Stimulated activated CD4-positive, alpha-beta T cell treated with anti-CD3 and anti-CD28 coated beads, TNF-alpha, amount 100 ng/mL, for 24 hours (primary cell): ENCODE results near the gene CCM2.

Source experiments
- DNase-seq, 3 experiments: peaks; one replicate each; pipeline ENCODE4 v3.0.0-alpha.2; 2020; ENCODE audit warnings: low read depth in 3 of 3

The CCM2 gene

DNA sequence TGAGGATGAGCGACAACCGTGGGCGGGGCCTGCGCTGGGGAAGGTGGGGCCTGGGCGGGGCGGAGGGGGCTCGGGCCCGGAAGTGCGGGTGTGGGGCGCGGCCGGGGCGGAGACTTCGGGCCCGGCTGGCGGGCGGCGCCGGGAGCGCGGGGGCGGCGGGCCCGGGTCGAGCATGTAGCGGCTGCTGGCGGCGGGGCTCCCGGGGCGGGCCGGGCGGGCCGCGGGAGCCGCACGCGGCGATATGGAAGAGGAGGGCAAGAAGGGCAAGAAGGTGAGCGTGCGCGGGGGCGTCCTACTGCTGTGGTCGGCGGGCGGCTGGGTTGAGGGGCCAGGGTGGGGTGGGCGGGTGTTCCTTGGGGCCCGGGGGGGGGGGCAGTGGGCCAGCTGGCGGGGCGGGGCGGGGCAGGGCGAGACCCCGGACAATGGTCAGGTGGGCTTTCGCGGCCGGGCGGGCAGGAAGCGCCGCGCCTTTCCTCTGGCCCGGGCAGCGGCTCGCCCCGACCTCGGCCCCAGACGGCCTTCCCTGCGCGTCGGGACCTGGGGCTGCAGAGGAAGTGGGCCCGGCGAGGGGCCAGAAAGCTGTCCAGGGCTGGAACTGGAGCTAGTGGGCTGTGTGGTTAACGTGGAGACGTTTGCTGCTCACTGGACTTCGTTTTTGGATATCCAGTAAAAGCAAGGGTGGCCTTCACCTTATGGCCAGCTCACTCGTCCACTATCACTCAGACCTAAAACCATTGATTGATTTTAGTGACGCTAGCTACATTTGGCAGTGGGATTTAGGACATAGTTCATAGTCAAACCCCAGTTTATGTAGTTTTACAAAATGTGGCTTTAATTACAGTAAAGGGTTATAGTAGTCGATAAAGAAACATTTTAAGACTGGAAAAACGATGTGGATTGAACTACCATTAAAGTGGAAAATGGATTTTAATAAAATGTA, at the start of gene CCM2:
TSS of gene CCM2 (plus strand) at position 109 of the 940 bp plus-strand sequence. CDS start at position 242, 133 bp downstream.
- no peak for DNase-seq

DNA sequence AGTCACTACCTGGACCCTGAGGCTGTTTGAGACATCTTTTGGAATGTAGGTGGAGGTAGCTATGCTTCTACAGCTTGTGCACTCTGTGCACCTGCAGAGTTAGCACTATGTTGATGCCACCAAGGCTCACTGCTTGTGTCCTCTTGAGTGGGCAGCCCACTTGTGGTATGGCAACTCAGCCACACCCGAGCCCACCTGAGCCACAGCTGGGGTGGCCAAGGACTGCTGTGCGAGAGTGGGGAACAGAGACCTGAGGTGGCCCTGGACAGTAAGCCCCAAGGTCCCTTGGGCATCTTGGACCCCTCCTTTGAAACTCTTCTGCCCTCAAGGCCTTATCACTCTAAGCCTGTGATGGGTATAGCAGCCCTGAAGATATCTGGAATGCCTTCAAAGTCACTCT, 46.8 kb upstream of the CCM2 start:
- no peak for DNase-seq

DNA sequence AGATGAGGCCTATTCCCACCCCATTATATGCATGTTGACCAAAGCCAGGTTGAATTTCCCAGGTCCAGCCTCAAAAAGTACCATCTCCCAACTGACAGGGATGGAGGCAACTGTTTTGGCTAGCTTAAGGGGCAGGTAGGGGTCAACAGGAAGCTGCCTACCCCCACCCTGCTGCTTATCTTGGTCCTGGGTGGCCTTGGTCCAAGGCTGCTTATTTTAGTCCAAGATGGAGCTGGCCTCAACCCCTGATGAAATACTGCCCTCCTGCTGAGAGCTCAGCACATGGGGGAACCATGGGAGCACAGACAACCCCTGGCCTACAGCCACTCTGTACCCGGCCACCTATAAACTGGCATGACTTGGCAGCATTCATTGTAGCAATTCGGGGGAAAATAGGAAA, 44.3 kb upstream of the CCM2 start:
- DNase-seq: no peak

DNA sequence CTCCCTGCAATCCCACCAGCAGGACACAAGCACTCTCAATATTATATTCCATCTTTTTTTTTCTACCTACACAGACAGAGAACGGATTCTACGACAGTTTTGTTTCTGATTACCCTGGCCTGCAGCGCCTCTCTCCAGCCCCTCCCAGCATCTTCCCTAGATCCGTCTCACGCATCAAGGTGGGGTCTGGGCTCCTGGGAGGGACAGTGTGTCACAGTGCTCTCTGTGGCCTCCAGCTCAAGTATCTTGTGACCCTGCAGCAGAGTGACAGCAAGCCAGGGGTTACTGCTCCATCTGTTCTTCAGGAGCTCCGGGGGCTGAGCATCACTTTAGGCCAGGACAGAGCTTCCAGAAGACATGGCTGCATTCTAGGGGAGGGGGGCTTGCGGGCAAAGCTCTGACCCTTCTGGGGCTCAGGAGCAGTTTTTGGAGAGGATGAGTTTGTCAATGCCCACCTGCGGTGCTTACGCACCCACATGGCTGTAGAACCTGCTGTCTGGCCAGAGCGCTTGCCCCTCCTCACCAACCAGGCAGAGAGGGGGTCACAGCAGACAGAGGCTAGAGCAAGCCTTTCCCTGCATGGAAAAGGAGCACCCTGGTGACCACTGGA, 43.7 kb upstream of the CCM2 start:
- no peak for DNase-seq

DNA sequence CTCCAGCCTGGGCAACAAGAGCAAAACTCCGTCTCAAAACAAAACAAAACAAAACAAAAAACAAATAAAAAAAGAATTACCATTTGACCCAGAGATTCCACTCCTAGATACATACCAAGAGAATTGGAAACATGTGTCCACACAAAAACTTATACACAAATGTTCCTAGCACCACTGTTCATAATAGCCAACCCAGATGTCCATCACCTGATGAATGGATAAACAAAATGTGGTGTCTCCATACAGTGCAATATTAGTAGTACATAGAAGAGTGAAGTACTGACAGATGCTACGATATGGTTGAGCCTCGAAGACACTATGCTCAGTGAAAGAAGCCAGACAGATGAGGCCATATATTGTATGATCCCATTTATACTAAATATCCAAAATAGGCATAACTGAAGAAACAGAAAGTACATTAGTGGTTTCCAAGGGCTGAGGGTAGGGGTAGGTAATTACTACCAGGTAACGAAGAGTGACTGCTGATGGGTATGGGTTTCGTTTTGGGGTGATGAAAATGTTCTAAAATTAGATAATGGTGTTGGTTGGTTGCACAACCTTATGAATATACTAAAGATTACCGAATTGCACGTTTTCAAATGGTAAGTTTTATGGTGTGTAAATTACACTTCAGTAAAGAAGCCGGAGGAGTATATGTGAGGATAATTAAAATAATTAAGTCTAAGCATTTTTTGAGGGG, 41.2 kb upstream of the CCM2 start:
- no peak for DNase-seq

DNA sequence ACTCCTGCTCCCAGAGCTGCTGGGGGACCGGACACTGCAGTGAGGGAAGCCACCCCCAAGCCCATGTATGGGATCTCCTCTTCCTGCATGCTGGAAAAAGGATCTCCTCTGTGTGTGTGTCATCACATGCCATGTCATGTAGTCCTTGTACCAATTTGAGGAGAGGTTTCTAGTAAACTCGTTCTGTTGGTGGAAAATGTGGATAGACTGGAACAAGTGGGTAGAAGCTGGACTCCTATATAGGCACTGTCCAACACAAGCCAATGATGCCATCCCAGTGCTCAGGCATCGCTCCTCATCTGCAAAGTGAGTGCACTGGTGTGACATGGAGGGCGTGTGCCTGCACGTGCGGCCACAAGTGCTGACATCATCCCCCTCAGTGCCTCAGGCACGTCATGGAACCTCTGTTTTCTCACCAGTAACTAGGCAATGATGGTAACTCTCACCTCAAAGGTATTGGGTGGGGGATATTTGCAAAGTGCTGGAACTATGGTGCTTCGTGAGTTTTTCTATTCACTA, 40.5 kb upstream of the CCM2 start:
- DNase-seq: no peak

DNA sequence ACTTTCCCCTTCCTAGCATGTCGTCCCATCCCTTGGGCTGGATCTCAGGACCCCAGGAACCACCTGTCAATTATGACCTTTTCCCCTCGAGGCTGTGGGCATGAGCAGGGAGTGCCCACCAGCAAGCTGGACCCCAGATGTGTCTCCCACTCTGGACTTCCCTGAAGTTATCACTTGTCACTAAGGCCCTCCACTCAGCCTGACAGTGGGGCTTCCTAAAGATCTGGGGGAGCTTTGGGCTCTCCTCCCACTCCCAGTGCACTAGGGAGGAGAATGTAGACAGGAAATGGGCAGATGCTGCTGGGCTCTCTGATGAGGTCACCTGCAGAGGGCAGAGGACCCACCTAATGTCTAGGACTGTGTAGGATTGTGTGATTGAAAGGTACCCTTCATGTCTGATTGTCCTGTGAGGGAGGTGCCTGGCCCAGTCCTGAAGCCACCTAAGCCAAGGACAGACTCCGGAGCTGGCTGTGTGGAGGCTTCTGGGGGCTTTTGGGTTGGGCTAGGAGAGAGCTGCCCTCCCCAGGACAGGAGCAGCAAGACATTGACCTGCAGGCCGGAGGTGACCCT, 39.9 kb upstream of the CCM2 start:
- no peak for DNase-seq

DNA sequence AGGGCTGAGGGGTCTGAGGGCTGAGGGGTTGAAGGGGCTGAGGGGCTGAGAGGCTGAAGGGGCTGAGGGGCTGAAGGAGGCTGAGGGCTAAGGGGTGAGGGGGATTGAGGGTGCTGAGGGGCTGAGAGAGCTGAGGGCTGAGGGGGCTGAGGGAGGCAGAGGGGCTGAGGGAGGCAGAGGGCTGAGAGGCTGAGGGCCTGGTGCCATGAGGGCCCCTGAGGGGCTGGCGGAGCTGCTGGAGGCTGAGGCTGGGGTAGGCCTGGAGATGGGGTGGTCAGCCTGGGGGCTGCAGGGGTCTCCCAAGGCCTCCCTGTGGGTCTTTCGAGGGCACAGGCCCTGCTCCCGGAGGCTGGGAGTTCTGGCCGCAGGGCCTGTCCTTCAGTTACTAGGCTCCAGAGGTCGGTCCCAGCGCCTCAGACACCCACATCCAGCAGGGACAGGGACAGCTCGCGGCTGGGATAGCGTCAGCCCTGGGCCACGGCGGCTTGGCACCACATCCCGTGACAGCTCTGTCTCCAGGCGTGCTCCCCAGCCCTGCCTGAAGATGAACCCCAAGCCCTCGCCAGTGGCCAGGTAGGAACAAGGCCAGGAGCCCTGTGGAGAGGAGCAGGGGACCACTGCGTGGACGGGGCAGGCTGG, 38.0 kb upstream of the CCM2 start:
- no peak for DNase-seq

DNA sequence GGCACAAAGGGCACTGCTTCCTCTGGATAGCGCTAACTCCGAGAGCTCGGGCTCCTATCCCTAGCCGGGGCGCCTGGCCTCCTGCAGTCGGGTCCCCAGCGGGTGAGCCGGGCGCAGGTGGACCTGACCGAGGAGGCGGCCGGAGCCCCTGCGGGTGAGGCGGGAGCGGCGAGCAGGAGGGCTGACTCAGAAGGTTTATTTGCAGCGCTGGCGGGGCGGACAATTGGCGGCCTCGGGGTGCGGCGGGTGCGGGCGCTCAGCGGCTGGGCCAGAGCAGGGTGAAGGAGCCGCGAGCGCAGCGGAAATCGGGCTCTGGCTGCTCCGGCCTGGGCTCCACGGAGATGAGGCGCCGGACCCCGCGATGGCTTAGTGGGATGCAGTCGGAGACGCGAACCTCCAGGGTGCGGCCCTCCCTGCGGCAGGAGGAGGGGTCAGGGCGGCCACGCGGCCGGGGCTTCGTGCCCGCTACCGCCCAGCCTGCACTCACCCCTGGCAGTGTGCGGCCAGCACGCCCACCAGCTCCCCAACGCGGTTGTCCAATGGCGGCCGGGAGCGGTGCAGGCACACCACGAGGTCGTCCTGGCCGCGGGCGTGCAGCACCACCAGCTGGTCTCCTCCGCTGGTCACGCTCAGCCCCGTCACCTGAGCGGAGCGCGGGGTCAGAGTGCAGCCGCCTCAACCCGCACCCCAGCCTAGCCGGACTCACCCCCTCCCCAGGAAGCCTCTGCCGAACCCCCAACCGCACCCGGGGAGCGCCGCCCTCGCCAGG, 37.3 kb upstream of the CCM2 start:
- DNase-seq: no peak

DNA sequence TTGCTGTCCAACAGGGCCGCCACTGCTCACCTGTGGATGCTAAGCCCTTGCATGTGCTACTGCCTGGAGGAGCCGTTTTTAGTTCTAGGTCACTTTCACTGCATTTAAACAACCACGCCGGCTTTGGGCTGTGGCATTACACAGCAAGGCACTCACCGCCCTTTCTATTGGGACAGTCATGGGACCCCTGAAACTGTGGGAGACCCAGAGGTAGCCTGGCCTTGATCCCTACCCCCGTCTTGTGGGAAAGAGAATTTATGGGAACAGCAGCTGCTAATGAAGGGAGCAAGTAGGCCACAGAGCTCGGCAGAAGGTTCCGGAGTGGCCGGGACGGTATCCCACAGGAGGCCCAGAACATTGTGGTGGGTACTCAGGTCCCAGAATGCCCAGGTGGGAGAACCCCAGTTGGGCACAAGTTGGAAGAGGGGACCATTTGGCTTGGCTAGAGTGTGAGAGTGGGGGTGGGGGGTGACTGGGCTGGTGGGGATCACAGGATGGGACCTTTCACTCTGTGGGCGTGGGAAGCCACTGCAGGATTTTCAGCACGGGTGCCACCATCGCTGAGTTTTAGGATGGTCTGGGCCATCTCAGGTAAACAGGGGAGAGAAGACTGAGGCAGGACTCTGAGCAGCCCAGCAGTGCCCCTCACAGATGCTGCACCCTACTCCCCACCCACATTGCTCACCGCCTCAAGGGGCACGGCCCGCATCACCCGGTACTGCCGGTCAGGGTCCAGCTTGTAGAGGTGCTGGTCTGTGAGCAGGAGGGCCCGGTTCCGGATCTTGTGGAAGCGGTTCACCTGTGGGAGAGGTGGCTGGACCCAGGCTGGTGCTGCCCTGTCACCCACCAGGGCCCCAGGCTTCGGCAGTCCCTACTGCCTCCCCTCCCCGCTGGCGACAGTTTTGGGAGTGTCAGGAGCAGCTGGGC, 36.4 kb upstream of the CCM2 start:
- no peak for DNase-seq

DNA sequence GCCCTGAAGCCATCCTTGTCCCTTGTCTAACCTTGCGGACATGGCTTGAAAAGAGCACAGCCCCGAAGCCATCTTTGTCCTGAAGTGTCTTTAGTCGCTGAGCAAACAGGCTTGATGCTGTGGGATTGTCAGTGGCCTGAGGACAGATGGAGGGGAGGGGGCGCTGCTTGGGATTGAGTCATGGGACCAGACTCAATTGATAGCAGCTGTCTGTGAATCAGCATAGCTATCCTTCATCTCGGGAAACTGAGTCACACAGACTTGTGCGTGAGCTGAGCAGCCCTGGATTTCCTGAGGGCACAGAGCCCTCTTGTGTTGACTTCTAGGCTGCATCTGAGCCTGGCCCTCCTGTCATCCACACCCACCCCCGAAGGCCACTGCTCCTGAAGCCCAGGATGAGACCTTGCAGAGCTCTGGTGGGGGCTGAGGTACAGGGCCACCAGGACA, 35.6 kb upstream of the CCM2 start:
- no peak for DNase-seq

DNA sequence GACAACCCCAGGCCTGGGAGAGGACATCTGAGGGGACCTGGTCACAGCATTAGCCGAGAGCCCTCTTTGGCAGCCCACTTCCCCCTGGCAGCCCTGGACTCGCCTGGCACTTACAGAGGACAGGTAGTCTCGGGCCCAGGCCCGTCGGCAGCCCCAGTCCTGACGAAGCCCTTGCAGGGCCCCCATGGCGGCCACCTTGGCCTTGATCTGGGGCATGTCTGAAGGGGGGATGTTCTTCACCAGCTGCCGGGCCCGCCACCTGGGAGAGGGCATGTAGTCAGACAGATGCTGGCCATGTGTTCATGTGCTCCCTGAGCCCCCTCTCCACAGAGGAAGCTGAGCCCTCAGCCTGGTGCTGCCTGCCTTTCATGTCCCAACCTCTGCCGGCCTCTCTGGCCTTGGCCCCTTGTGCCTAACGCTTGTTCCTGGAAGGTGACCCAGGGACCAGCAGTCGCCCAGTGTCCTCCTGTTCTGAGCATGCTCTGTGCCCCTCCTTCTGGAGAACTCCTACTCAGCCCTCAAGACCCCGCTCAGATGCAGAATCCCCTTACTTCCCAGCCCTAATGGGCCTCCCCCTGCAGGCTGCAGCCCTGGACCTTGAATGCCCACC, 35.1 kb upstream of the CCM2 start:
- DNase-seq: no peak

DNA sequence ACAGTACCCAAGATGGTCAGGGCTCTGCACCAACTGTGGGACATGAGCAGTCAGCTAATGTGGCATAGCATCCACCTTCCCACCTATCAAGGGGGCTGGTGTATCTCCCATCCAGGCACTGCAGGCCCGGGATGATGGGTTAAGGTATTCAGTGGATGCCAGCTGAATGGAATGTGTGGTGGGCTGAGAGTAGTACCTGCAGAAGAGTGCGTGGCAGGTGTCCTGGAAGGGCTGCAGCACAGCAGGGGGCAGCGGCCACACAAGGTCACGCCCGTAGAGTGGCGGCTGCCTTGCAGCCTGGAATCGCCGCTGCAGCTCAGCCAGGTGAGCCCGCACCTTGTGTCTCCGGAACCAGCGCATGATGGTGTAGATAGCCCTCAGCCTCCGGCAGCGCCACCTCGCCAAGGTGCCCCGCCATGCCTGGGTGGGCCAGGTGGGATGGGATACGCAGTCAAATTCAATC, 34.5 kb upstream of the CCM2 start:
- DNase-seq: no peak

DNA sequence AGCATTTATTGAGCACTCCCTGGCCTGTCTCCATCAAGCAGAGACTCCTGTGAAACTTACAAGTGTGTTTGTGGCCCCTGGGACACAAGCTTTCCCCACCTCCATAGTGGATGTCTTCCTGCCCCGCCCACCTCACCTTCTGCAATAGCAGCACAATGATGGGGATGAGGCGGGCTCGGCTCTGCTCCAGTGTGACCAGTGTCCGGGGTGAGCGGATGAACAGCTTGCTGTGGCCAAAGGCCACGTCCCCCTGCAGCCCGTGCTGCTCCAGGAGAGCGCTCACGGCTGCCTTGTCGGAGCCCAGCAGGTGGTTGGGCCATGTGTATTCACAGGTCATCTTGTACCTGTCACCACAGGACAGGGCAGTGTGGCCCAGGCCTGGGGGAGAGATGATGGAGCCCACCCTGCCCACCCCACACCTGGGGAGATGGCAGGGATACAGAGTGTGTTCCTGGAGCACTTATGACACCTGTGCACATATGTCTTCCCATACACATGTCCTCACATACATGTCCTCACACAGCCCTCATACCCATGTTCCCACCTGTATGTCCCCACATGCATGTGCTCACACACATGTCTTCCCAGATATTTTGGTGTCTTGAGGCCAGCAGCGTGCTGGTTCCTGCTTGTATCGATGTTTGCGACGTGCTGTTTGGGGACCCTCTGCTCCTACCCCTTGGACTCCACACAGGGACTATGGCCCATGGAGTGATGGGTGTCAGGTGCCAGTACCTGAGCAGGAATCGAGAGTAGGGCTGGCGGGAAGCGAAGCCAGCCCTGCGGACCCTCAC, 33.9 kb upstream of the CCM2 start:
- no peak for DNase-seq

DNA sequence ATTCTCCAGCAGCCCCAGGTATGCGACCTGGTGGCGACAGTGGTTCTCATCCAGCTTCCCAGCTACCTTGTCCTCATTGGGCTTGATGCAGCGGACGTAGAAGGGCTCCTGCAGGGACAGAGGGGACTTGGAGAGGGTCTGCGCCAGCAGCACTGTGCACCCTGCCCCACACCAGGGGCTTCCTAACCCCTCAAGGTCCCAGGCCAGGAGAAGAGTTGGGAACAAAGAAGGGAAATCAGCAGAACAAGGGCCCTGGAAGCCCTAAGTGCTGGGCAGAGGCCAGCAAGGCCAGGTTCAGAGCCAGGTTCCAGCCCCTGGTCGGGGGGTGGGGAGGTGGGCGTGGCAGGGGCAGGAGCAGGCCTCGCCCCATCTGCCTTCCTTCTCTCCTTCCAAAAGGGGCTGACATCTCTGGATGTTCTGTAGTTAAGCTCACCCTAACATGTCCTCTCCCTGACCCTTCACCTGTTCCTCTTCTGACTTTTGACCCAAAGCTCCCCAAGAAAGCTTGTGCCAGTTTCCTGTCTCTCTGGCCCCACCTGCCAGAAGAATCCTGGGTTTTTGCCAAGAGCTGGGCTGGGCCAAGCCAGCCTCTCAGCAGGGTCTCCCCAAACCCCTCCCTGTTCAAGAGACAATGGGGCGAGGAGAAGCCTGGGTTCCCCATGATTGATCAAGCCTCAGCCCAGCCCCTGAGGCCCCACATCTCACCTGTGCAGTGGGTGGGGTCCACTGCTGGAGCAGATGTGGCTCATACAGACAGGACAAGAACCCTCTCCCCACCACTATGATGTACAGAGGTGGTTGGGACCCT, 33.1 kb upstream of the CCM2 start:
- DNase-seq: no peak

DNA sequence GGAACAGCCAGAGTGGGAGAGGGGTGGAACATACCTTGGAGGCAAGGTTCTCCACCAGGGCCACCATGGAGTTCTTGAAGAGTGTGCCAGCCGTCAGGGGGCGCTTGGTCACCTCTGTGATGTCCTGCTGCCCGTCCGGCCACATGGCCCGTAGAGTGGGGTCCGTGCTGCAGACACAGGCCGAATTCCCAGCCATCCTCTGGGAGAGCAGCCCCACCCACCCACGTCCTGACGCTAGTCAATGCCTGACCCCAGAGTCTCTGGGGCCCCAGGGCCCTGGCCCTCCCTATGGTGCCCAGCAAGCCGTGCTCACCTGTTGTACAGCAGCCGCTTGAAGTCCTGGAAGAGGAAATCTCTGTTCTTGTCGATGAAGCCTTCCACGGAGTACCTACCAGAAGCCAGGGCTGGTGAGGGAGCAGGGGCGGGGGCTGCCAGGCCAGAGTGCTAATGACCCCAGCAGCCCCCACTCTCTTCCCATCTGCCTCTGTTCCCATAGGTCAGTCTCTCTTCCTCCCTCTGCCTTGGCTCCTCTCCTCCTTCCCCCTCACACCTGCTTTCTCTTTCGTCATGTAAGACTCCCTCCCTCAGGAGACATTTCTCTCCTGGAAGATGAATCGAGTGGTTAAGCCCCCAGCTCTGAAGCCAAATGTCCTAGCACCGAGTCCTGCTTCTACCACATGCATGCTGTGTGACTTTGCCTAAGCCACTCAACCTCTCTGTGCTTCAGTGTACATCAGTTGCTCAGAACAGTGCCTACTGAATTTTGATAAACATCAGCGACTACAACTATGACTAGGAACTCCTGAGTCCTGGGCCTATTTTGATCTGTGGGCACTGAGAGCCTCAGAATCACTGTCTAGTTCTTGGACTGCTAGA, 32.2 kb upstream of the CCM2 start:
- DNase-seq: no peak
